ENCODE data around the gene RGS6.

RGS6 gene

GRCh38 chr14:72081137-72081536, 148.9 kb downstream of the RGS6 start:
- DNase-seq (ENCODE audit: low read depth) = no peak

- no peak for DNase-seq (ENCODE audit: low read depth)
These were observed 152.7 kb downstream of the RGS6 start for GRCh38 chr14:72084935-72085334.

- DNase-seq (ENCODE audit: low read depth) = no peak
These were observed 157.4 kb downstream of the RGS6 start for GRCh38 chr14:72089625-72090024.

- no peak for DNase-seq (ENCODE audit: low read depth)
These were observed 162.8 kb downstream of the RGS6 start for GRCh38 chr14:72094844-72095582.

- DNase-seq (ENCODE audit: low read depth) = no peak
These were observed 165.0 kb downstream of the RGS6 start for GRCh38 chr14:72097173-72097783.

- no peak for DNase-seq (ENCODE audit: low read depth)
These were observed 166.0 kb downstream of the RGS6 start for GRCh38 chr14:72098210-72098609.

- DNase-seq (ENCODE audit: low read depth) = no peak
These were observed 167.3 kb downstream of the RGS6 start for GRCh38 chr14:72099566-72099965.

GRCh38 chr14:72104011-72104613, 171.9 kb downstream of the RGS6 start:
- peak; percentile 26 for DNase-seq (ENCODE audit: low read depth)

- DNase-seq (ENCODE audit: low read depth) = no peak
These were observed 179.7 kb downstream of the RGS6 start for GRCh38 chr14:72111911-72112310.

- DNase-seq (ENCODE audit: low read depth) = no peak
These were observed 186.6 kb downstream of the RGS6 start for GRCh38 chr14:72118841-72119240.

GRCh38 chr14:72120315-72120714, 188.1 kb downstream of the RGS6 start:
- DNase-seq (ENCODE audit: low read depth) = no peak

GRCh38 chr14:72123755-72124154, 191.5 kb downstream of the RGS6 start:
- DNase-seq (ENCODE audit: low read depth) = no peak

GRCh38 chr14:72124171-72124570, 191.9 kb downstream of the RGS6 start:
- DNase-seq (ENCODE audit: low read depth) = no peak

- DNase-seq (ENCODE audit: low read depth) = no peak
These were observed 193.9 kb downstream of the RGS6 start for GRCh38 chr14:72126091-72126490.

GRCh38 chr14:72126561-72126960, 194.3 kb downstream of the RGS6 start:
- no peak for DNase-seq (ENCODE audit: low read depth)

GRCh38 chr14:72128629-72129028, 196.4 kb downstream of the RGS6 start:
- no peak for DNase-seq (ENCODE audit: low read depth)

GRCh38 chr14:72129291-72129690, 197.1 kb downstream of the RGS6 start:
- no peak for DNase-seq (ENCODE audit: low read depth)

GRCh38 chr14:72141084-72141483, 208.9 kb downstream of the RGS6 start:
- no peak for DNase-seq (ENCODE audit: low read depth)

GRCh38 chr14:72142328-72142727, 210.1 kb downstream of the RGS6 start:
- DNase-seq (ENCODE audit: low read depth) = no peak

GRCh38 chr14:72146241-72146640, 214.0 kb downstream of the RGS6 start:
- no peak for DNase-seq (ENCODE audit: low read depth)

- no peak for DNase-seq (ENCODE audit: low read depth)
These were observed 222.6 kb downstream of the RGS6 start for GRCh38 chr14:72154645-72155378.

- no peak for DNase-seq (ENCODE audit: low read depth)
These were observed 223.3 kb downstream of the RGS6 start for GRCh38 chr14:72155379-72155993.
